Mesenchymal stem cell (in vitro differentiated cells and primary cell): ENCODE results near the gene SMPDL3B.
"Not testable (repeated sequence)": the region's sequence is repeated elsewhere in the genome, so short reads cannot be mapped to it uniquely, and the experiment has no call there.

Source experiments
- DNase-seq: peaks from one replicate; pipeline ENCODE4 v3.0.0-alpha.2; 2013
- H2AFZ ChIP-seq: one replicate; pipeline ENCODE4 v1.6.1; 2013; ENCODE audit warnings: low read depth, mild to moderate bottlenecking, control low read depth, inconsistent platforms, low read length, moderate library complexity
- H2AK5ac ChIP-seq: 2 replicates; pipeline ENCODE4 v1.6.1; 2013; ENCODE audit warnings: low read length, moderate library complexity, mild to moderate bottlenecking, inconsistent platforms; ENCODE audit not compliant: severe bottlenecking
- H2BK120ac ChIP-seq: one replicate; pipeline ENCODE4 v1.6.1; 2013; ENCODE audit warnings: low read depth, mild to moderate bottlenecking, inconsistent platforms, low read length, moderate library complexity
- H2BK12ac ChIP-seq, 2 experiments: one replicate each; pipeline ENCODE4 v1.6.1; 2013; ENCODE audit warnings: inconsistent platforms in 2 of 2, low read length in 2 of 2, mild to moderate bottlenecking in 2 of 2, moderate library complexity in 2 of 2, control low read depth in 1 of 2
- H2BK15ac ChIP-seq: one replicate; pipeline ENCODE4 v1.6.1; 2013; ENCODE audit warnings: mild to moderate bottlenecking, low read depth, inconsistent platforms; ENCODE audit not compliant: poor library complexity, severe bottlenecking
- H2BK5ac ChIP-seq: 2 replicates; pipeline ENCODE4 v1.6.1; 2013; ENCODE audit warnings: low read depth, mild to moderate bottlenecking, low read length, control low read depth, inconsistent platforms; ENCODE audit not compliant: poor library complexity, severe bottlenecking
- H3K14ac ChIP-seq, 2 experiments: one replicate each; pipeline ENCODE4 v1.6.1; 2013; ENCODE audit warnings: inconsistent platforms in 2 of 2, low read length in 2 of 2, control low read depth in 1 of 2, mild to moderate bottlenecking in 1 of 2, moderate library complexity in 1 of 2
- H3K18ac ChIP-seq, 2 experiments: one replicate each; pipeline ENCODE4 v1.6.1; 2013; ENCODE audit warnings: inconsistent platforms in 2 of 2, low read length in 2 of 2, control low read depth in 1 of 2, low read depth in 1 of 2, mild to moderate bottlenecking in 1 of 2
- H3K23ac ChIP-seq, 2 experiments: one replicate each; pipeline ENCODE4 v1.6.1; 2013; ENCODE audit warnings: inconsistent platforms in 2 of 2, low read length in 2 of 2, mild to moderate bottlenecking in 2 of 2, moderate library complexity in 2 of 2, control low read depth in 1 of 2
- H3K27ac ChIP-seq: 2 replicates; pipeline ENCODE4 v1.5.1; 2013; ENCODE audit warnings: mild to moderate bottlenecking, moderate library complexity, low read length, control low read depth, inconsistent platforms; ENCODE audit not compliant: poor library complexity, severe bottlenecking
- H3K27me3 ChIP-seq, 2 experiments: 2 replicates each; pipeline versions ENCODE4 v1.6.1 to v1.7.0; 2013; ENCODE audit warnings: low read length in 2 of 2, mild to moderate bottlenecking in 2 of 2, moderate library complexity in 2 of 2, control low read depth in 1 of 2, inconsistent platforms in 1 of 2; ENCODE audit not compliant: control insufficient read depth in 1 of 2, insufficient read depth in 1 of 2
- H3K36me3 ChIP-seq, 2 experiments: 2 replicates each; pipeline versions ENCODE4 v1.6.1 to v1.7.0; 2013; ENCODE audit warnings: low read length in 2 of 2, control low read depth in 1 of 2, inconsistent platforms in 1 of 2, low read depth in 1 of 2, mild to moderate bottlenecking in 1 of 2; ENCODE audit not compliant: insufficient read depth in 2 of 2, control insufficient read depth in 1 of 2
- H3K4ac ChIP-seq, 2 experiments: one replicate each; pipeline ENCODE4 v1.6.1; 2013; ENCODE audit warnings: inconsistent platforms in 2 of 2, low read length in 2 of 2, mild to moderate bottlenecking in 2 of 2, moderate library complexity in 2 of 2, control low read depth in 1 of 2, low read depth in 1 of 2
- H3K4me1 ChIP-seq: 2 replicates; pipeline ENCODE4 v1.6.1; 2013; ENCODE audit warnings: low read depth, low read length, control low read depth; ENCODE audit not compliant: control insufficient read depth, insufficient read depth
- H3K4me2 ChIP-seq: 2 replicates; pipeline ENCODE4 v1.6.1; 2013; ENCODE audit warnings: low read length, mild to moderate bottlenecking, inconsistent platforms; ENCODE audit not compliant: poor library complexity, severe bottlenecking
- H3K4me3 ChIP-seq, 2 experiments: 2 replicates each; pipeline versions ENCODE4 v1.5.1 to v1.7.0; 2013; ENCODE audit warnings: low read length in 2 of 2, mild to moderate bottlenecking in 2 of 2, control low read depth in 1 of 2, low read depth in 1 of 2; ENCODE audit not compliant: insufficient read depth in 1 of 2
- H3K79me1 ChIP-seq: replicated peaks from 2 replicates; pipeline ENCODE4 v1.6.1; 2013; ENCODE audit warnings: mild to moderate bottlenecking, control low read depth, low read length, inconsistent platforms; ENCODE audit not compliant: poor library complexity, severe bottlenecking
- H3K9ac ChIP-seq: 2 replicates; pipeline ENCODE4 v1.7.0; 2013; ENCODE audit warnings: mild to moderate bottlenecking, low read length, moderate library complexity
- H3K9me3 ChIP-seq: 2 replicates; pipeline ENCODE4 v1.7.0; 2013; ENCODE audit warnings: mild to moderate bottlenecking, low read length; ENCODE audit not compliant: control insufficient read depth
- H4K8ac ChIP-seq: one replicate; pipeline ENCODE4 v1.6.1; 2013; ENCODE audit warnings: inconsistent platforms, mild to moderate bottlenecking, low read length, moderate library complexity
- H4K91ac ChIP-seq: one replicate; pipeline ENCODE4 v1.6.1; 2013; ENCODE audit warnings: mild to moderate bottlenecking, low read length, inconsistent platforms
- WGBS: methylation state at CpG from one replicate; pipeline ENCODE4 v1.1.7; 2013; ENCODE audit warnings: mixed read lengths; 5-methylcytosine and 5-hydroxymethylcytosine counted together

Gene SMPDL3B

DNA sequence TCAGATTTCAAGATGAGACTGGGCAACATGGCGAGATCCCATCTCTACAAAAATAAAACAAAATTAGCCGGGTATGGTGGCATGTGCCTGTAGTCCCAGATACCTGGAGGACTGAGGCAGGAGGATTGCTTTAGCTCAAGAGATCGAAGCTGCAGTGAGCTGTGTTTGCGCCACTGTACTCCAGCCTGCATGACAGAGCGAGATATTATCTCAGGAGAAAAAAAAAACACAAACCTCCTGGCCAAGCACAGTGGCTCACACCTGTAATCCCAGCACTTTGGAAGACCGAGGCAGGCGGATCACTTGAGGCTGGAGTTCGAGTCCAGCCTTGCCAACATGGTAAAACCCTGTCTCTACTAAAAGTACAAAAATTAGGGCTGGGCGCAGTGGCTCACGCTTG is 67.8 kb downstream of the SMPDL3B start:
- Histone ChIP-seq H2BK15ac (no peak overlapping the region), H2BK5ac (no peak overlapping the region), H3K79me1 (peaks cover 5% of the 10 kb centered on the region), H3K23ac (no peak overlapping the region), H3K18ac (no peak overlapping the region), H3K4me1 (no peaks in the 10 kb centered on the region), H2BK120ac (no peak overlapping the region), H2AK5ac (no peak overlapping the region), H3K9ac (no peak overlapping the region), H3K4me3 (no peak overlapping the region), H3K27me3 (no peaks in the 10 kb centered on the region), H3K9me3 (no peaks in the 10 kb centered on the region), H2BK12ac (no peak overlapping the region), H4K8ac (no peak overlapping the region), H3K27ac (no peak overlapping the region), H3K4me2 (no peak overlapping the region), H3K14ac (no peak overlapping the region), H2AFZ (no peak overlapping the region), H3K36me3 (peaks cover 25 to 50% of the 10 kb centered on the region in 2 experiments), H4K91ac (no peak overlapping the region), H3K4ac (no peak overlapping the region)
- no peak for DNase-seq
- WGBS: 100% methylated on average over 10 of the region's 10 CpGs

DNA sequence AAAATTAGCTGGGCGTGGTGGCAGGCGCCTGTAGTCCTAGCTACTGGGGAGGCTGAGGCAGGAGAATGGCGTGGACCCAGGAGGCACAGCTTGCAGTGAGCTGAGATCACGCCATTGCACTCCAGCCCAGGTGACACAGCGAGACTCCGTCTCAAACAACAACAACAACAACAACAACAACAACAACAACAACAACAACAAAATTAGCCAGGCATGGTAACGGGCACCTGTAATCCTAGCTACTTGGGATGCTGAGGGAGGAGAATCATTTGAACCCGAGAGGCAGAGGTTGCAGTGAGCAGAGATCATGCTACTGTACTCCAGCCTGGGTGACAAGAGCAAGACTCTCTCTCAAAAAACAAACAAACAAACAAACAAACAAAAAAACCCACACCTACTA is 68.3 kb downstream of the SMPDL3B start:
- H3K4me2 ChIP-seq, H2AFZ ChIP-seq, H4K8ac ChIP-seq, H2BK5ac ChIP-seq, H2BK12ac ChIP-seq, H2AK5ac ChIP-seq, H2BK120ac ChIP-seq, H3K18ac ChIP-seq, H4K91ac ChIP-seq, DNase-seq, H3K79me1 ChIP-seq, H3K4me3 ChIP-seq, H3K9ac ChIP-seq, H3K23ac ChIP-seq, H3K9me3 ChIP-seq, H3K4me1 ChIP-seq, H3K27ac ChIP-seq, H2BK15ac ChIP-seq, H3K14ac ChIP-seq, H3K4ac ChIP-seq, H3K27me3 ChIP-seq: not testable (repeated sequence)
- WGBS: 94% methylated on average over 5 of the region's 8 CpGs
- peaks cover 25 to 45% of the 10 kb centered on the region in 2 experiments for H3K36me3 ChIP-seq
